DMS79 treated with DMSO at 0.1 percent for 48 hours (cell line): ENCODE results near the gene IL17RD.

Experiments
- DNase-seq: peaks from one replicate; lab custom pipeline; 2025; lab: John Stamatoyannopoulos, UW

IL17RD gene

DNA sequence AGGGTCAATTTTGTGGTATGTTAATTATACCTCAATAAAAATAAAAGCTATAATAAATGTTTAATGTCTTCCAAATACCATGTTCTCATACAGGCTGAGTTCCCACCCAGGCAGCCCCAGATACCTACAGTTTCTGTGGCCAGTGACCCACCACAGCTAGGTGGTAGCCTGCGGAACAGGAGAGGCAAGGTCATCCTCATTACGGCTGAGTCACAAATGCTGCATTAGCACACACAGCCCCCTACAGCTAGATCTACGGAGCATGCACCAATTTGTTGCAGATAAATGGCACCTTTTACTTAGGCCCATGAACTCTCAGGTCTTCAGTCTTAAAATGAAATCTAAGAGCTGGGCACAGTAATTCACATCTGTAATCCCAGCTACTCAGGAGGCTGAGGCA, 99.6 kb downstream of the IL17RD start:
- DNase-seq, result no peak

DNA sequence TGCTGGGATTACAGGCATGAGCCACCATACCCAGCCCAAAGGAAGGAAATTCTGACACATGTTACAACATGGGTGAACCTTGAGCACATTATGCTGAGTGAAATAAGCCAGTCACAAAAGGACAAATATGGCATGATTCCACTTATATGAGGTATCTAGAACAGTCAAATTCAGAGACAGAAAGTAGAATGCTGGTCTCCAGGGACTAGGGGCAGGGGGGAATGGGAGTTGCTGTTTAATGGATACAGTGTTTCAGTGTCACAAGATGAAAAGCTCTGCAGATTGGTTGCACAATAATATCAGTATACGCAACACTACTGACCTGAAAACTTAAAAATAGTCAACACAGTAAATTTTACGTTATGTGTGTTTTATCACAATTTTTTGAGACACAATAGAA, 100.6 kb downstream of the IL17RD start:
- no peak for DNase-seq

DNA sequence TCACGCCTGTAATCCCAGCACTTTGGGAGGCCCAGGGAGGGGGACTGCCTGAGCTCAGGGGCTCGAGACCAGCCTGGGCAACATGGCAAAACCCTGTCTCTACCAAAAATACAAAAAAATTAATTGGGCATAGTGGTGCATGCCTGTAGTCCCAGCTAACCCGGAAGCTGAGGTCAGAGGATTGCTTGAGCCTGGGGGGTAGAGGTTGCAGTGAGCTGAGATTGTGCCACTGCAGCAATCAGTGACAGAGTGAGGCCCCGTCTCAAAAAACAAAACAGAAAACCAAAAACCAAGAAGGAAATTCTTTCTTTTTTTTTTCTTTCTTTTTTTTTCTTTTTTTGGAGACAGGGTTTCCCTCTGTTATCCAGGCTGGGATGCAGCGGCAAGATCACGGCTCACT, 101.2 kb downstream of the IL17RD start:
- DNase-seq, result no peak

DNA sequence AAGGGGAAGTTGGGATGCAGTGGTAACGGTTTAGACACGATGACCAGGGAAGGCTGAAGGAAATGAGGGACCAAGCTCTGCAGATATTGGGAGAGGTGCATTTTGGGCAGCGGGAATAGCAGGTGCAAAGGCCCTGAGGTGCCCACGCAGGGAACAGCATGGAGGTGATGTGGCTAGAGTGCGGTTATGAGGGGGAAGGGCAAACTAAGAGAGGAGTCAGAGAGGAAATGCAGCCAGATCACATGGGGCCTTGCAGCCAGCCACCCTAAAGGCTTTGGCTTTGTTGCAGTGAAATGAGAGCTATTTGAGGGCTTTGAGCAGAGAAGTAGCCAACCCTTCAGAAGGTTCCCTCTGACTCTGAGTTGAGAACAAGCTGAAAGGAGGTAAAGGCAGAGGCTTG, 102.1 kb downstream of the IL17RD start:
- DNase-seq, result no peak

DNA sequence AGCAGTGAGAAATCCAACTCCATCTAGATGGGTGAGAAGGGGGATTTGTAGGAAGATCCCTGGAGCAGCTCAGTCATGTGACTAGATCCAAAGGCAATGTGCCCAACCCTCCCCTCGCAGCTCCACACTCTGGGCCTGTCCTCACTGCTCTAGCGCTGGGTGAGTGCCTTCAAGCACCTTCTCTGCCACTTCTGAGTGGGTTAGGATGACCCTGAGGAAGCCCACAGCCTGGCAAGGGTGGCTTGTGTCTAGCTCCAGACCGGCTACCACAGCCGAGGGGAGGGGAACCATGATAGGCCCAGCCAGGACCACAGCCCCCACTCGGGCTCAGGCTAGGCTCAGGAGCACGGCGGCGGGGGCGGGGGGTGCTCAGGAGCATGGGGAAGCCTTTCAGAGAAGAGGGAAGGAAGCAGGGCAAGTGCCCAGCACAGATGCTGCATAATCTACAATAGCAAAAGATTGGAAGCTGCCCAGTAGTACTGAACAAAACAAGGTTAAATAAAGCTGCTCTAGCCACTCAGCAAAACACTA, 103.0 kb downstream of the IL17RD start:
- DNase-seq, result peak; percentile 3

DNA sequence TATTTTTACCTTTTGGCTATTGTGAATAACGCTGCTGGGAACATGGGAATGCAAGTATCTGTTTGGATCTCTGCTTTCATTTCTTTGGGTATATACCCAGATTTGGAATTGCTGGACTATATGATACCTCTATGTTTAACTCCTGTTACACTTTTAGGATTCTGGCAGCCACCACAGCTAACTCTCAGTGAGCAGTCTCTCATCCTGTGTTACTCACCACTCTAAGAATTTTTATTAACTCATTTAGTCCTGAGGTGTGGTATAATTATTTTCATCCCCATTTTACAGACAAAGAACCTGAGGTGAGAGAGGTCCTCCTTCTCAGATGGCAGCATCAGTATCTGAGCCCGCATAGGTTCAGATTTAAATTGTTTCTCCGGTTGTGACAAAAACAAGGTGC, 103.6 kb downstream of the IL17RD start:
- DNase-seq, result no peak

DNA sequence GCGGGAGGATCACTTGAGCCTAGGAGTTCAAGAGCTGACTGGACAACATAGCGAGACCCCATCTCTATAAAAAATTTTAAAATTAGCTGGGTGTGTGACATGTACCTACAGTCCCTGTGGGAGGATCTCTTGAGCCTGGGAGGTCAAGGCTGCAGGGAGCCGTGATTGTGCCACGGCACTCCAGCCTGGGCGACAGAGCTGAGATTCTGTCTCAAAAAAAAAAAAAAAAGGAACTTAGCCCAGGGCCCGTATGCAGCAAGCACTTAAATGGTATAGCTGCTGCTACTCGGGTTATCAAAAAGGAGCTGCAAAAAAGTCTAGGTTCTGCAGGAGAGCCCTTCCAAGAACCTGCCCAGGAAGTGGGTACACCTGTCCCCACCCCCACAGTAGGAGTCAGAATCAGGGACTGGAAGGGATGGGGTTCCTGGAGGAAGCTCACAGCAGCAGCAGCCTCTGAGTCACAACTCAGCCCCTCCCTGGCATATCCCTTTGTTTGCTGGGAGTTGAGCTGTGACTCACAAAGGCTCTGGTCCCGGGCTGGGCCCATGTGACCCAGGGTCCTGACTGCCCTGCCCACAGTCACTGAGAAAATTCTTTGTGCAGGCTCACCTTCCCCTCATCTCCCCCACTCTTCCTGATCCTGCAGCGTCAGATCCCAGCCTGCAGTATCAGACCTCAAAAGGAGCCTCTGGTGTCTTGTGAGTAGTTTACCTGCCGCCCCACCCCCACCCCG, 104.9 kb downstream of the IL17RD start, which contains the start of gene SPATA12:
SPATA12 (plus strand) TSS at position 576 of the 733 bp plus-strand sequence. CDS start 13,031 bp downstream, outside the sequence.
- peak; percentile 5 for DNase-seq

DNA sequence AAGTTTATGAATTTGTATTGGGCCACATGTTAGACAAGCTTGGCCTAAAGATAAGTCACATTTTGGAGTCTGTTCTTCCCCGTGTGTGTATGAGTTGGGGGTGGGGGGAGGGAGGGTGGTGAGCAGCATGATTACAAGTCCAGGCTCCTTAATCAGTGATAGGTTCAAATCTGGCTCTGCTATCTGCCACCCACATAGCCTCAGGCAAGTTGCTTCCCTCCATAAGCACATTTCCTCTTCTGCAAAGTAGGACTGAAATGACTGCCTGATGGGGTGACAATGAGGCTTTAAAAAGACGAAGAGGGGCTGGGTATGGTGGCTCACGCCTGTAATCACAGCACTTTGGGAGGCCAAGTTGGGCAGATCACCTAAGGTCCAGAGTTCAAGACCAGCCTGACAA, 105.7 kb downstream of the IL17RD start:
- no peak for DNase-seq

DNA sequence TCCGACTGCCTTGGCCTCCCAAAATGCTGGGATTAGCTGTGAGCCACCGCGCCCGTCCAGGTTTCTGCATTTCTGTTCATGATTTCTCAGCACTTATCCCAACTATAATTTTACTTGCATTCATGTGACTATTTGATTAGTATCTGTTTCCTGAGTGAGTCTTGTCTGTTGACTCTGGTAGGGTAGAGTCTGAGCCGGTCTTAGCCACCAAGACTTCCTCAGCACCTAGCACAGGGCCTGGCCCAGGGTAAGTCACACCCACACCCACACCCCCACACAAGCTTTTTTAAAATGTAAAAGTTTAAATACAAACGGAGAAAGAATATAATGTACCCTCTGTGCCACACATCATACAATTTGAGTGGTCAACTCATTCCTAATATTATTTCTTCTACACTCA, 107.8 kb downstream of the IL17RD start:
- DNase-seq, result no peak

DNA sequence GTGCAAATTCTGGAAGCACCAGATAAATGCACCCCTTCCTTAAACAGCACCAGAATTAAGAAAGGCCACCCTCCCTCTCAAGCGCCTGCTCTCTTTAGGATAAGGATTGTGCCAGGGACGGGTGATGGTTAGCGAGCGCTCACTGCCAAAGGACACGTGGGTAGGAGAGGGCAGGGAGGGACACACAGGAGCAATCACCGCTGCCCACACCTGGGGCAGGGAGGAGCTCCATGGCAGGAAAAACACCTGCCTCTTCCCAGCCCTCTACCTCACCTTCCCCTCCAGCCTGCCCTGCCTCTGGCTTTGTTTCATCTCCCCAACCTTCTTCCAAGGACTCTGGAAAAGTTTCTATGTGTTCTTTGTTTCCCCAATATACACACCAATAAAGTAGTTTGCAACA, 112.0 kb downstream of the IL17RD start:
- no peak for DNase-seq

DNA sequence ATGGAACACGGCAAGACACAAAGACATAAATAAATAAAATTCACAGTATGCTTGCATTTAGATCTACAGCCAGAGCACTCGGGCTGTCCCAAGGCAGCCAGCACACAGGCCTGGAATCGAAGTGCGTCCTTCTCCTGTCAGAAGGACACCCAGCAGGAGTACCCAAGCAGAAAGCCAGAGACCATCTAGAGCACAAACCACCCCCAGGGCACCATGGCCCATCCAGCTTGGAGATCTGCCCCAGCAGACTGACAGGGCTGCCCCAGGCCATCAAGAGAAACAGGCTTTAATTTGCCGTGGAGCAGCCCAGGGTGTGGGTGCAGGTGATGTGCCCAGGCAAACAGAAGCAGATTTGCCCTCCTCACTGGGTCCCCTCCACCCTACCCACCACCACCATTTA, 112.5 kb downstream of the IL17RD start:
- DNase-seq, result no peak

DNA sequence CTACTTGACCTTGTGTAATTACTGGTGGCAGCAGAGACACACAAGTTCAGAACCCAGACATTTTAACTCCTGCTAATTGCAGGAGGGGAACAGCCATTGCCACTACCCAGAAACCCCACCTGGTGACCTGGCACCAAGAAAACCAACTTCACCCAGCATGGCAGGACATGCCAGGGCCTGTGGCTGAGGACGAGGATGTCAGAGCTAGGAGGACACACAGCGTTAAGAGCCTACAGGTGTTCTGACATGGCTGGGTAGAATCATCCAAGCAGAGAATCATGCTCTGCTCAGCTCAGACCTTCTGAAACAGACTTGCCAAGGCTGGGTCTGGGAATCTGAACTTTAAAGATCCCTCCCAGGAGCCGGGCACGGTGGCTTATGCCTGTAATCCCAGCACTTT, 116.4 kb downstream of the IL17RD start:
- DNase-seq, result no peak

DNA sequence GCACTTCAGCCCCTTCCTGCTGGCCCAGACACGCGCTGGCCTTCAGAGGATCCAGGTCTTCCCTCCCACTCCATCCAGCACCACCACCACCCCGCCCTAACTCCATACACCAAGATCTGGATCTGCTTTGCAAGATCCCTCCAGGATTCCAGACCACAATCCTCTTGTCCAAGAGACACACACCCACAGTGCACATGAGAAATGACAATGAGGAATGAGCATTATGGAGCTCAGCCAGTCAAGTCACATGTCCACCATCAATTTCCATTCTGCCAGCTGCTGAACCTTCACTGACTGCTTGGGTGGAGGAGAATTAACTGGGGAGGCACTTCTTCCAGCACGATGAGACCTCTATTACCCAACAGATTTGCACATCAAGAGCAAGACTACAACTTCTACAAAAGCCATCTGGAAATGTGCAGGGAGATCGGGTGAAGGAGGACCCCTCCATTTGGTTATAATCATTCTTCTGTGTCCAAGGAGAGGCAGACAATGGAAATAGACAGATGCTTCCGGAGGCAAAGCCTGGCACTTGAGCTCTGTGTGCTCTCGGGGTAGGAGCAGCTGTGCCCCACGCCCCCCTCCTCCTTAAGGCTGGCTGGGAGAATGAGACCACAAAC, 117.0 kb downstream of the IL17RD start:
- DNase-seq, result peak; percentile 84

DNA sequence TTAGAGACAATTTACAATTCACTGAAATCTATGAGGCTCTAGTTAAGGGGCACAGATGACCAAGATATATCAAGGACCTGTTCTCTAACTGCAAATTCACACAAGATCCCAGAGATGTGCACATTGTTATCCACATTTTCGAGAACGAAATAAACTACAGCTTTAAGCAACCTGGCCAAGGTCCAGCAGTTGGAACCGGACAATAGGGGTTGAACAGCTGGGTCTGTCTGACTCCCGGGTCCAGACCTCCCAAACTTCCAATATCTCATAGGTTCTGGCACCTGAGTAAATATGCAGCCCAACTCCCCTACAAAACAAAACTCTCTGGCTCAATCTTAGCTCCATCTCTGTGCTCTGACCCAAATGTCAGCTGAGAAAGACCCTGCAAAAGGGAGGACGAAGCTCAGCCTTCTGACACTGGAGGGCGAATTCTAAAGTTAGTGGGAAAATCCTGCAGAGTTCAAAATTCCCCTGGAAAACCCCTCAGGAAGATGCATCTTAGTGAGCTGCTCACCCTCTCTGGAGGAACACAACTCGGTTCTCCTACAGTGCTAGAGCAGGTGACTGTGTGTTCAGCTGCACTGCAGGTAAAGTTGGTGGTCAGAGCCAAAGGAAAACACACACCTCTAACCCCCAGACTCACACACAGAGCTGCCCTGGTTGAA, 118.9 kb downstream of the IL17RD start:
- no peak for DNase-seq

DNA sequence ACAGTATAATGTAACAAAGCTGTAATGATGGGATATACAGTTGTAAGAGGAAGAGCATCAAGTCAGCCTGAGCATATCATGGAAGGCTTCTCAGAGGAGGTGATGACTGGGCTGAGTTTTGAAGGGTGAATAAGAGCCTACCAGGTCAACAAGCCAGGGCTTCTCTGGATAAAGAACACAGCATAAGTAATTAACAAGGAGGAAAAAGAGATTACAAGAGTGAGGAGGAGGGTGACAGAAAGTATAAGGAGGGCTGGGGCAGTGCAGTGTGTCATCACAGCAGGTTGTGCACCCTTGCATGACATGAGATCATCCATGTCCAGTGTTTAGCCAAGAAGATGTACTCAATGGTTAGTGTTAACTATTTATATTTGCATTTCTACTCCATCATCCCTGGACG, 121.6 kb downstream of the IL17RD start:
- no peak for DNase-seq

DNA sequence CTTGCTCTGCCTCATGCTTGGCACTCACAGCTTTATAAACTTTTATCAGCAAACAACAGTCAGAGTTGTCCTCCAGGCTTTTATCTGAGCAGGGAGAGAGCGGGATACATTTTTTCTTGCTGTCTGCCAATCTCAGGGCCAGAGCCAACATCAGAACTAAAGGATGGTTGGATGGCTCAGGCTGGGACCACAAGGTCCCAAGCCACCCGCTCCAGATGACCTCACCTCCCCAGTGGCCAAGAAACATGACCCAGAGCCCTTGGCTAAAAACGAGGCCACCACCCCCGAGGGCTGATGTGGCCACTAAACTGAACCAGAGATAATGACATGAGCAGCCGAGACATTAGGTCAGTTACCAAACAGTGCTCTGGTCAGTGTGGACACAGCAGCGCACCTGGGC, 123.5 kb downstream of the IL17RD start:
- no peak for DNase-seq
